GM19239 (cell line): ENCODE results near the gene PTPRD.
"Not testable (repeated sequence)": the region's sequence is repeated elsewhere in the genome, so short reads cannot be mapped to it uniquely, and the experiment has no call there.

Experiments used
- DNase-seq: peaks from one replicate; pipeline ENCODE4 v3.0.0; 2011; ENCODE audit warnings: low spot score; ENCODE audit not compliant: insufficient read length
- FAIRE-seq: peaks from 2 replicates; lab custom pipeline; 2011; peaks lifted over from hg19 to GRCh38; lab: Jason Lieb, UNC

PTPRD gene

GRCh38 chr9:10005206-10005605 lies 607.6 kb downstream of the PTPRD start:
- DNase-seq (no peak), FAIRE-seq (no peak)

GRCh38 chr9:10003047-10003446 lies 609.8 kb downstream of the PTPRD start:
- FAIRE-seq (no peak), DNase-seq (no peak)

- DNase-seq (no peak), FAIRE-seq (no peak)
Observed at GRCh38 chr9:10000669-10001068, 612.1 kb downstream of the PTPRD start.

GRCh38 chr9:9998491-9999287 lies 614.1 kb downstream of the PTPRD start:
- FAIRE-seq (no peak), DNase-seq (no peak)

- FAIRE-seq (no peak), DNase-seq (no peak)
Observed at GRCh38 chr9:9997585-9997984, 615.2 kb downstream of the PTPRD start.

- DNase-seq (no peak), FAIRE-seq (no peak)
Observed at GRCh38 chr9:9996259-9996658, 616.5 kb downstream of the PTPRD start.

GRCh38 chr9:9992936-9993335 lies 619.9 kb downstream of the PTPRD start:
- DNase-seq (no peak), FAIRE-seq (no peak)

- DNase-seq (no peak), FAIRE-seq (no peak)
Observed at GRCh38 chr9:9973062-9973461, 639.7 kb downstream of the PTPRD start.

GRCh38 chr9:9970514-9970913 lies 642.3 kb downstream of the PTPRD start:
- no peak for DNase-seq
- FAIRE-seq: no peak

- DNase-seq (no peak), FAIRE-seq (no peak)
Observed at GRCh38 chr9:9963841-9964240, 649.0 kb downstream of the PTPRD start.

GRCh38 chr9:9961934-9962333 lies 650.9 kb downstream of the PTPRD start:
- FAIRE-seq: no peak
- DNase-seq: no peak

- FAIRE-seq: no peak
- DNase-seq: no peak
Observed at GRCh38 chr9:9961487-9961886, 651.3 kb downstream of the PTPRD start.

GRCh38 chr9:9951556-9952160 lies 661.1 kb downstream of the PTPRD start:
- FAIRE-seq (no peak), DNase-seq (no peak)

- DNase-seq: no peak
- no peak for FAIRE-seq
Observed at GRCh38 chr9:9950813-9951212, 662.0 kb downstream of the PTPRD start.

- FAIRE-seq (no peak), DNase-seq (no peak)
Observed at GRCh38 chr9:9949978-9950377, 662.8 kb downstream of the PTPRD start.

GRCh38 chr9:9949368-9949767 lies 663.4 kb downstream of the PTPRD start:
- no peak for FAIRE-seq

GRCh38 chr9:9945966-9946365 lies 666.8 kb downstream of the PTPRD start:
- FAIRE-seq: no peak
- no peak for DNase-seq

More at GRCh38 chr9:9949368-9949767, 663.4 kb downstream of the PTPRD start:
- DNase-seq: no peak

GRCh38 chr9:9942764-9943424 lies 669.9 kb downstream of the PTPRD start:
- FAIRE-seq (peak; percentile 78), DNase-seq (peak; percentile 10)

- FAIRE-seq (no peak), DNase-seq (no peak)
Observed at GRCh38 chr9:9938432-9938831, 674.4 kb downstream of the PTPRD start.

- not testable (repeated sequence) for DNase-seq, FAIRE-seq
Observed at GRCh38 chr9:9931464-9931863, 681.3 kb downstream of the PTPRD start.

GRCh38 chr9:9924376-9924775 lies 688.4 kb downstream of the PTPRD start:
- DNase-seq (no peak), FAIRE-seq (no peak)
